Ovary (tissue), 3 donors: ENCODE data around the gene COMMD10.

Source experiments
- CTCF ChIP-seq, 3 donors: fragments of 450-650 bp in 2 of 3; fragments of 200-600 bp in 1 of 3; IDR thresholded peaks; one replicate each; pipeline versions ENCODE4 v1.5.1 to v1.8.0; 2016 to 2022; ENCODE audit warnings: antibody characterized with exemption in 3 of 3, mild to moderate bottlenecking in 1 of 3
- EP300 ChIP-seq: sonication (generic); formaldehyde crosslinking; IDR thresholded peaks from one replicate; pipeline ENCODE4 v1.6.1; 2017; ENCODE audit warnings: antibody characterized with exemption
- donor health status: DM: no; HTN: no; CAD: no.

- TF ChIP-seq CTCF (IDR thresholded peaks at IDR 0.05) (no peak), EP300 (no peak)
These were observed 211.7 kb downstream of the COMMD10 start for GRCh38 chr5:116296335-116297072.
